ENCODE data around the gene FMN1.

The FMN1 gene

GRCh38 chr15:32870240-32871033 is 324.1 kb downstream of the FMN1 start:
- Histone ChIP-seq H3K4me3 (ENCODE audit: low read depth, low read length) (no peak overlapping the region), H3K36me3 (no peaks in the 10 kb centered on the region), H3K27ac (no peak overlapping the region), H3K27me3 (ENCODE audit: insufficient read depth, low read depth, severe bottlenecking) (no peaks in the 10 kb centered on the region), H3K9me3 (ENCODE audit: severe bottlenecking) (no peaks in the 10 kb centered on the region)
- TF ChIP-seq CTCF (IDR thresholded peaks at IDR 0.05; ENCODE audit: low read depth, low read length) = no peak
- no peak for DNase-seq

- no peaks in the 10 kb centered on the region for H3K27me3 ChIP-seq (ENCODE audit: insufficient read depth, low read depth, severe bottlenecking)
- no peak overlapping the region for H3K4me3 ChIP-seq (ENCODE audit: low read depth, low read length)
- H3K27ac ChIP-seq = no peak overlapping the region
- no peak for DNase-seq
- H3K9me3 ChIP-seq (ENCODE audit: severe bottlenecking) = no peaks in the 10 kb centered on the region
- H3K36me3 ChIP-seq = no peaks in the 10 kb centered on the region
- no peak for TF ChIP-seq CTCF (IDR thresholded peaks at IDR 0.05; ENCODE audit: low read depth, low read length)
These were observed 324.7 kb downstream of the FMN1 start for GRCh38 chr15:32869776-32870175.

GRCh38 chr15:32867313-32867626 is 327.2 kb downstream of the FMN1 start:
- DNase-seq = no peak
- H3K36me3 ChIP-seq = no peaks in the 10 kb centered on the region
- no peak overlapping the region for H3K27ac ChIP-seq
- H3K4me3 ChIP-seq (ENCODE audit: low read depth, low read length) = no peak overlapping the region
- H3K27me3 ChIP-seq (ENCODE audit: insufficient read depth, low read depth, severe bottlenecking) = no peaks in the 10 kb centered on the region
- no peak for TF ChIP-seq CTCF (IDR thresholded peaks at IDR 0.05; ENCODE audit: low read depth, low read length)
- H3K9me3 ChIP-seq (ENCODE audit: severe bottlenecking) = no peaks in the 10 kb centered on the region

GRCh38 chr15:32866454-32867312 is 327.8 kb downstream of the FMN1 start:
- no peak for DNase-seq
- Histone ChIP-seq H3K36me3 (no peaks in the 10 kb centered on the region), H3K9me3 (ENCODE audit: severe bottlenecking) (no peaks in the 10 kb centered on the region), H3K27ac (no peak overlapping the region), H3K4me3 (ENCODE audit: low read depth, low read length) (no peak overlapping the region), H3K27me3 (ENCODE audit: insufficient read depth, low read depth, severe bottlenecking) (no peaks in the 10 kb centered on the region)
- TF ChIP-seq CTCF (IDR thresholded peaks at IDR 0.05; ENCODE audit: low read depth, low read length) = no peak

- H3K36me3 ChIP-seq = no peaks in the 10 kb centered on the region
- no peaks in the 10 kb centered on the region for H3K27me3 ChIP-seq (ENCODE audit: insufficient read depth, low read depth, severe bottlenecking)
- no peaks in the 10 kb centered on the region for H3K9me3 ChIP-seq (ENCODE audit: severe bottlenecking)
- no peak for DNase-seq
- no peak overlapping the region for H3K4me3 ChIP-seq (ENCODE audit: low read depth, low read length)
- no peak for TF ChIP-seq CTCF (IDR thresholded peaks at IDR 0.05; ENCODE audit: low read depth, low read length)
- no peak overlapping the region for H3K27ac ChIP-seq
These were observed 329.7 kb downstream of the FMN1 start for GRCh38 chr15:32864841-32865240.

Data from WERI-Rb-1 (cell line).